Stimulated activated CD8-positive, alpha-beta memory T cell treated with anti-CD3 and anti-CD28 coated beads, Interleukin-7, amount 100 ng/mL, for 4 hours (primary cell): ENCODE data around the gene WIPI1.
"Not testable (repeated sequence)": the region's sequence is repeated elsewhere in the genome, so short reads cannot be mapped to it uniquely, and the experiment has no call there.

Experiments
- DNase-seq, 2 donors: peaks; one replicate each; pipeline ENCODE4 v3.0.0-alpha.2; 2020; ENCODE audit warnings: low read depth in 2 of 2

The WIPI1 gene

GRCh38 chr17:68417317-68417716 lies 40.0 kb downstream of the WIPI1 start:
- DNase-seq: no peak

- DNase-seq: not testable (repeated sequence)
Observed at GRCh38 chr17:68414901-68415300, 42.4 kb downstream of the WIPI1 start.

- DNase-seq: peak; percentile 43 to 51
Observed at GRCh38 chr17:68413597-68414560, 43.4 kb downstream of the WIPI1 start.

- DNase-seq: not testable (repeated sequence)
Observed at GRCh38 chr17:68407656-68408055, 49.6 kb downstream of the WIPI1 start.

- not testable (repeated sequence) for DNase-seq
Observed at GRCh38 chr17:68403837-68404236, 53.5 kb downstream of the WIPI1 start.

GRCh38 chr17:68403122-68403521 lies 54.2 kb downstream of the WIPI1 start:
- DNase-seq: no peak

GRCh38 chr17:68401288-68401687 lies 56.0 kb downstream of the WIPI1 start:
- no peak for DNase-seq

GRCh38 chr17:68400404-68400735 lies 56.9 kb downstream of the WIPI1 start:
- DNase-seq: no peak

- DNase-seq: no peak
Observed at GRCh38 chr17:68399638-68400403, 57.5 kb downstream of the WIPI1 start.

GRCh38 chr17:68398691-68399637 lies 58.3 kb downstream of the WIPI1 start:
- DNase-seq: peak in 1 of 2 donors; percentile 7

GRCh38 chr17:68397108-68397536 lies 60.2 kb downstream of the WIPI1 start:
- no peak for DNase-seq

- DNase-seq: no peak
Observed at GRCh38 chr17:68396226-68397107, 60.8 kb downstream of the WIPI1 start.

GRCh38 chr17:68394608-68395331 lies 62.5 kb downstream of the WIPI1 start:
- no peak for DNase-seq

GRCh38 chr17:68391561-68392268 lies 65.6 kb downstream of the WIPI1 start:
- no peak for DNase-seq

GRCh38 chr17:68390888-68391545 lies 66.3 kb downstream of the WIPI1 start:
- no peak for DNase-seq

GRCh38 chr17:68389041-68389440 lies 68.3 kb downstream of the WIPI1 start:
- no peak for DNase-seq

- DNase-seq: no peak
Observed at GRCh38 chr17:68387435-68388218, 69.7 kb downstream of the WIPI1 start.
